Erythroblast (primary cell): ENCODE data around the gene RPS6KA2.

Experiments
- GATA1 ChIP-seq: IDR thresholded peaks from 2 replicates; pipeline ENCODE4 v1.6.1; 2011; ENCODE audit warnings: low read depth, mild to moderate bottlenecking, control low read depth, low read length, moderate library complexity
- POLR2A ChIP-seq: IDR thresholded peaks from 2 replicates; pipeline ENCODE4 v1.6.1; 2011; ENCODE audit warnings: mild to moderate bottlenecking, low read length

- no peak for TF ChIP-seq POLR2A
- TF ChIP-seq GATA1, result no peak
These were observed 216.6 kb downstream of the RPS6KA2 start for GRCh38 chr6:166410426-166410935.
